Mammary epithelial cell (primary cell): ENCODE results near the gene PLA2G2F.

Source experiments
- EZH2 ChIP-seq: IDR thresholded peaks from 2 replicates; pipeline ENCODE4 v1.6.1; 2012; ENCODE audit warnings: low read length, inconsistent platforms, borderline replicate concordance
- TF ChIP-seq, protein P1 (sequence below), 2 donors: IDR thresholded peaks in 1 of 2; conservative IDR thresholded peaks in 1 of 2; 2 replicates each; pipeline ENCODE4 v1.5.1; 2011 to 2012; ENCODE audit warnings: inconsistent platforms in 2 of 2, low read length in 2 of 2, mild to moderate bottlenecking in 2 of 2, control low read depth in 1 of 2, low read depth in 1 of 2; ENCODE audit not compliant: insufficient read depth in 1 of 2; ENCODE audit errors: extremely low read depth in 1 of 2

GRCh38 chr1:20169932-20170331 is 30.8 kb downstream of the PLA2G2F start:
- TF ChIP-seq, protein P1, sequence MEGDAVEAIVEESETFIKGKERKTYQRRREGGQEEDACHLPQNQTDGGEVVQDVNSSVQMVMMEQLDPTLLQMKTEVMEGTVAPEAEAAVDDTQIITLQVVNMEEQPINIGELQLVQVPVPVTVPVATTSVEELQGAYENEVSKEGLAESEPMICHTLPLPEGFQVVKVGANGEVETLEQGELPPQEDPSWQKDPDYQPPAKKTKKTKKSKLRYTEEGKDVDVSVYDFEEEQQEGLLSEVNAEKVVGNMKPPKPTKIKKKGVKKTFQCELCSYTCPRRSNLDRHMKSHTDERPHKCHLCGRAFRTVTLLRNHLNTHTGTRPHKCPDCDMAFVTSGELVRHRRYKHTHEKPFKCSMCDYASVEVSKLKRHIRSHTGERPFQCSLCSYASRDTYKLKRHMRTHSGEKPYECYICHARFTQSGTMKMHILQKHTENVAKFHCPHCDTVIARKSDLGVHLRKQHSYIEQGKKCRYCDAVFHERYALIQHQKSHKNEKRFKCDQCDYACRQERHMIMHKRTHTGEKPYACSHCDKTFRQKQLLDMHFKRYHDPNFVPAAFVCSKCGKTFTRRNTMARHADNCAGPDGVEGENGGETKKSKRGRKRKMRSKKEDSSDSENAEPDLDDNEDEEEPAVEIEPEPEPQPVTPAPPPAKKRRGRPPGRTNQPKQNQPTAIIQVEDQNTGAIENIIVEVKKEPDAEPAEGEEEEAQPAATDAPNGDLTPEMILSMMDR (conservative IDR thresholded peaks at IDR 0.05 in 1 of 2, IDR thresholded peaks at IDR 0.05 in 1 of 2; ENCODE audit: extremely low read depth in 1 of 2, insufficient read depth in 1 of 2, low read depth in 1 of 2, low read length in 2 of 2) = no peak
- TF ChIP-seq EZH2 = no peak
